Right ventricle myocardium superior (tissue), 1 donor: ENCODE results near the gene SOX6. TPM values are rescaled to one million over a fixed set of nuclear protein-coding genes. Genes with fewer than 3 reads are reported as not detected.

Experiments
- ATAC-seq: fragments of 200-7000 bp; cut with Tn5 transposase; one replicate; pipeline ENCODE4 v1.9.1; 2020; ENCODE audit warnings: mild to moderate bottlenecking; ENCODE audit not compliant: poor library complexity
- DNase-seq: peaks from one replicate; pipeline ENCODE4 v3.0.0-alpha.2; 2020
- intact Hi-C: fragments of 100-400 bp; cut with DNase I; formaldehyde crosslinking; loops from one replicate; pipeline ENCODE4 v1.11.2; 2022
- total RNA-seq: library from RNA; stranded (reverse); fragmentation: NEBNext Ultra II Directional; extraction: Animal tissue kit (Norgen Biotek cat#: 25700); gene quantifications from one replicate; pipeline ENCODE4 v1.2.1, GENCODE V29; 2021
- donor health status: DM: no; HTN: yes; CAD: no; lungs with severe emphysema.

The SOX6 gene
- total RNA-seq, 1 donor from 2014 or later, result 15.8 TPM

GRCh38 chr11:16136792-16137390, 219.5 kb downstream of the SOX6 start:
- intact Hi-C loops, result no loop called here
- no peak for ATAC-seq
- no peak for DNase-seq

- ATAC-seq (no peak), DNase-seq (no peak)
- intact Hi-C loops, result no loop called here
Observed at GRCh38 chr11:16133867-16134266, 222.5 kb downstream of the SOX6 start.

- ATAC-seq (no peak), DNase-seq (no peak)
- intact Hi-C loops, result no loop called here
Observed at GRCh38 chr11:16127732-16128131, 228.6 kb downstream of the SOX6 start.

GRCh38 chr11:16126362-16126761, 230.0 kb downstream of the SOX6 start:
- intact Hi-C loops, result no loop called here
- no peak for ATAC-seq
- no peak for DNase-seq

GRCh38 chr11:16125796-16126195, 230.6 kb downstream of the SOX6 start:
- DNase-seq, result no peak
- no peak for ATAC-seq
- intact Hi-C loops, result no loop called here

- no peak for ATAC-seq
- intact Hi-C loops, result no loop called here
Observed at GRCh38 chr11:16124390-16124789, 232.0 kb downstream of the SOX6 start.

GRCh38 chr11:16121853-16122252, 234.5 kb downstream of the SOX6 start:
- intact Hi-C loops, result no loop called here
- DNase-seq (no peak), ATAC-seq (no peak)

More at GRCh38 chr11:16124390-16124789, 232.0 kb downstream of the SOX6 start:
- DNase-seq, result no peak

GRCh38 chr11:16120008-16120407, 236.3 kb downstream of the SOX6 start:
- no peak for ATAC-seq
- intact Hi-C loops, result no loop called here
- DNase-seq, result no peak

- DNase-seq (no peak), ATAC-seq (no peak)
- intact Hi-C loops, result no loop called here
Observed at GRCh38 chr11:16117989-16118756, 238.2 kb downstream of the SOX6 start.

GRCh38 chr11:16114978-16115871, 241.1 kb downstream of the SOX6 start:
- peak; percentile 70 for ATAC-seq
- intact Hi-C loops, result no loop called here
- DNase-seq, result no peak

GRCh38 chr11:16114431-16114830, 241.9 kb downstream of the SOX6 start:
- intact Hi-C loops, result no loop called here
- DNase-seq (no peak), ATAC-seq (no peak)

- no peak for DNase-seq
- intact Hi-C loops, result no loop called here
- peak; percentile 15 for ATAC-seq
Observed at GRCh38 chr11:16111690-16112089, 244.7 kb downstream of the SOX6 start.

GRCh38 chr11:16110886-16111285, 245.5 kb downstream of the SOX6 start:
- no peak for ATAC-seq
- no peak for DNase-seq
- intact Hi-C loops, result no loop called here

- DNase-seq, result no peak
- intact Hi-C loops, result no loop called here
- no peak for ATAC-seq
Observed at GRCh38 chr11:16099343-16099900, 256.9 kb downstream of the SOX6 start.

GRCh38 chr11:16098526-16099205, 257.7 kb downstream of the SOX6 start:
- no peak for ATAC-seq
- intact Hi-C loops, result no loop called here
- DNase-seq, result no peak

- intact Hi-C loops, result no loop called here
- ATAC-seq (no peak), DNase-seq (no peak)
Observed at GRCh38 chr11:16097543-16097942, 258.8 kb downstream of the SOX6 start.

- ATAC-seq (no peak), DNase-seq (no peak)
- intact Hi-C loops, result no loop called here
Observed at GRCh38 chr11:16096336-16096735, 260.0 kb downstream of the SOX6 start.

GRCh38 chr11:16095756-16096155, 260.6 kb downstream of the SOX6 start:
- ATAC-seq, result no peak
- DNase-seq, result no peak
- intact Hi-C loops, result no loop called here
